Putamen (tissue), 1 donor: ENCODE data around the gene PIEZO1.

ENCODE experiments used
- DNase-seq: peaks from one replicate; pipeline ENCODE4 v3.0.0-alpha.2; 2016; ENCODE audit warnings: low spot score

The PIEZO1 gene

DNA sequence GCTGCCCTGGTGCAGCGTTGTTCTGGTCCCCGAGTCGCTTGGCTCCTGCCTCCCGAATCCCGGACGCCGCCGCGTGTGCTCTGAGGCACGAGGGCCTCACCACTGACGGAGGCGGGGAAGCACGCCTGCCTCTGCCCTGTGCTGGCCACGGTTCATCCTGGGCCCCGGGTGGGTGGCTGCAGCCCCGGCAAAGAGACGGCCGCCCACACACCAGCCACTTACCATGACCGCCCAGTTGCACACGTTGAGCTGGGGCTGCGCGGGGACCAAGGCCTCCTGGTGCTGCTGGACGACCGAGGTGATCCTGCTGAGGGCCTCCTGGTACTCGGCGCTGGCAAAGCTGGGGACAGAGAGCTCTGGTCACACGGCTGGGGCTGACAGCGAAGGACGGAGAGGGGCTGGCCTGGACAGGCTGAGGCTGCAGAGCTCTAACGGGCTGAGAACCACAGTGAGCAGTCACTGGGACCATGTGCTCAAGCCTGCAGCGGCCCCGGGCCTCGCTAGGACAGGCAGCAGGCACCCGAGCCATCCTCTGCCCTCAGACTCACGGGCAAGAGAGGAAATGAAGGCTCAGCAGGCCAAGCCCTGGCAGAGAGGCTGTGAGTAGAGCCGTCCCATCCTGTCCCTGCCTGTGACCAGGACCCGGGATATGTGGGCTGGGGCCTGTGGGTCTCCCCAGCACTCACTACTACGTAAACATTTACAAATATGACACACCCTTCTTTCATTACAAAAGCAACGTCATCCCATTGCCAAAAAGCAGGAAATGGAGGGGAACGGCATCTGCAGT, 33.0 kb upstream of the PIEZO1 start:
- DNase-seq, result no peak

DNA sequence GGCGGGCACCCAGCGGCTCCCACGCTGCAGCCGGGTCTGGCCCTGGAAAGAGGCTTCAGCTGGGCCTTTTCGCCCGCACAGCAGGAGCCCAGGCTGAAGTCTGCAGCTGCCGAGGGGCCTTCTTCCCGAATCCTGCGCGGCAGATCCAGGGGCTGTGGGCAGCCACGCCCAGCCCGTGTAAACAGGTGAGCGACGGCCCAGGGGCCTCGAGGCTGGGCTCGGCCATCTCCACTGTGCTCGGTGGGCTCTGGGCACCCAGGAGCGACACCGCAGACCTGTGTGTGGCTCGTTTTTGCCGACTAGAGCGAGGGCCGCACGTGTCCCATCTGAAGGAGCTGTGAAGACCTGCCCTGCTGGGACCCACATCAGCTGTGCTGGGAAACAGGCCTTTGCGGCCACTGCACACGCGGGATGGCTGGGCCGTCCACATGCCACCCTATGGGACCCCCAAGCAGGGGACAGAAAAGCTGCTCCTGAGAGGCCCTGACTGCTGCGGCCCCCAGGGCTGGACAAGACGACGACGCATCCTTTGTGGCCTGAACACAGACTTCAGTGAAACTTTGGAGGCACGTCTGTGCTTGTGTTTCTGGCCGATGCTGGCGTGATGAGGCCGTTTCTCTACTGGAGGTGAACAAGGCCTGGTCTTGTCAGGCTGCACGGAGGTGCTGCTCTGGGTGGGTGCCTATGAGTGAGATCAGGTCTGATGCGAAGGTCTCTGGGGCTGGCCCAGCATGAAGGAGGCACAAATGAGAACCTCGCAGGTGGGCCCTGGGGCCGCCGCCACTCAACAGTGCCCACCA, 31.9 kb upstream of the PIEZO1 start:
- no peak for DNase-seq

DNA sequence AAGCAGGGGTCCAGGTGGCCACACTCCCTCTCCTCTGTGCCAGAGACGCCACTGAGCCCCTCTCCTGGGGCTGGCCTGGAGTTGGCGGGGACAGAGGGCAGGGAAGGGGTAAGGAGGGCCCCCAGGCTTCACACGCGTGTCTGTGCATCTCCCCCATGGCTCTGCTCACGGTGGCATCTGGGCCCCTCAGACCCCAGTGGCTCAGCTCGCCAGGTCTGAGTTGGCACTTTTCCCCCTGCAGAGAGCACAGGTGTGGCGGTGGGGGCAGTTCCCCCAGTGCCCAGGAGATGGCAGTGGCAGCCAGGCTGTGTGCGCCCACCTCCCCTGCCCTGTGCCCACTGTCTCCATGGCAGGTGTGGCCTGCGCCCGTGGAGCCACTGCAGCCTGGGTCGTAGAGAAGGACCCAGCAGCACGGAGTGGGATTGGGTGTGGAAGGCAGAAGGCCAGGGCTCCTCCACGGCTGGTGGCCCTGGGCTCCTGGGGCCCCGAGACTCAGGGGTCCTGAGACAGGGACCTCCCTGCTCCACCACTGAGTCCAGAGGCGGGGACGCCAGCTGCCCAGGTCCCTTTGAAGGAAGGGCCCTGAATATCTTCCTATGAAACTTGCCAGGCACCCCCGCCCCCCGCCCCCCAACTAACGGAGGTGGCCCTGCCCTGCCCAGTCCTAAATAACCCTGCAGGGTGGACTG, 31.0 kb upstream of the PIEZO1 start:
- no peak for DNase-seq

DNA sequence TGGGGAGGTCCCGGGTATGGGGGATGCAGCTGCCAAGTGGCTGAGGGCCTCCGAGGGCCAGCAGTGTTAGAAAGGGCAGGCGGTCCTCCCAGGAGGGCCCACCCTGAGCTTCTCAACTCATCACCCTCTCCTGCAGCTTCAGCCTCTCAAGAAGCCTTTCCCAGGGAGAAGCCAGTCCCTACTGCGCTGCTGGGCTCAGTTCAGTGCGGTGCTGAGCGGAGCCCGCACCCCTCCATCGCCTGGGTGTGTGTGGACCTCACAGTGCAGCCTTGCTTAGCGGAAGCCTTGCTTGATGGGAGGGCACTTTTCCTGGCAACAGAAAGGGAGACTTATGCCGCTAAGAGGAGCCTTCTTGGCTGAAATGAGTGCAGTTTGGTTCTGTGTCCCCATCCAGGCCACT, 30.2 kb upstream of the PIEZO1 start:
- no peak for DNase-seq

DNA sequence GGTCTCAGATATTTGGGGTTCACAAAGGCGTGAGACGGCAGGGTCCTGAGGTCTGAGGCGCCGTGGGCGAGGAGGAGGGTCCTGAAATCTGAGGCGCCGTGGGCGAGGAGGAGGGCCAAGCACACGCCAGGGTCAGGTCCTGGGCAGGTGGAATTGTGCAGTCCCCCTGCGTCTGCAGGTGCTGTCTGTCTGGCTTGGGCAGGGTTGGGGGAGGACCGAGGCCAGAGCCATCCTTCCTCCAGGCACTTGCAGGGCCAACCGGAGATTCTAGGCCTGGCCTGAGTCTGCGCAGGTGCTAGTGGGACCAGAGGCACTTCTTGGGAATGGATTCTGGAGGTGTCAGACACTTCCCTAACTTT, 29.1 kb upstream of the PIEZO1 start:
- no peak for DNase-seq

DNA sequence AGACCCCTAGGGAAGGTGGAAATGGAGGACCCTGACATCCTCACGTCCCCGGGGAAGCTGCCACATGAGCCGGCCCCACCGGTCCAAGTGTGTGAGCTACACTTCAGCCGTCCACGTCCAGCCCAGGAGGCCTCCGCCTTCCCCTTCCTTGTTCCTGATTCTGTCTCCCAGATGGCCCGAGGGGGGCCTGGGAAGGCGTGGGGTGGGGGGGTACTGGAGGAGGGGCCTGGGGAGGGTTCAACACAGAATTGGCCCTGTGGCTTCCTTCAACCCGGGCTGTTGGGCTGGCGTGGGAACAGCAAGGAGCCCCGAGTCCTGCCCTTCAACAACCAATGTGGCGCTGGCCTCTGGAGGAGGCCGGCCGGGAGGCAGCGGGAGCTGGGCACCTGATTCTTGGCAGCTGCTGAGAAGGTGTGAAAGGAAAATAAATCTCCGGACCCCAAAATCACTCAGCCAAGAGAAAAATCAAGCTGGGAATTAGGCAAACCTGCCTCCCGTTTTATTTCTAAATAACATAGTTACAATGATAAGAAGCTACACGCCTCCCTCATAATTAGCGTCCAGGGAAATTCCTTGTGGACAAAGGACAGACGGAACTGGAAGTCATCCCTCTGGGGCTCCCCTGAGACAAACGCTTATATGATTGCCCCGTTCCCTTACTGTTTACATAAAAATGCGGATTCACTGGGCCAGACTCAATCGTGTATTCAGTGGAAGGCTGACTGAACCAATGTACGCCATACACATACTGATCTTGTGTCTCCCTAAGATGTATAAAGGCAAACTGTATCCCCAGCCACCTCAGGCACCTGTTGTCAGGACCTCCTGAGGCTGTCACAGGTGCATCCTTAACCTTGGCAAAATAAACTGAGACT, 28.5 kb upstream of the PIEZO1 start:
- DNase-seq, result no peak

DNA sequence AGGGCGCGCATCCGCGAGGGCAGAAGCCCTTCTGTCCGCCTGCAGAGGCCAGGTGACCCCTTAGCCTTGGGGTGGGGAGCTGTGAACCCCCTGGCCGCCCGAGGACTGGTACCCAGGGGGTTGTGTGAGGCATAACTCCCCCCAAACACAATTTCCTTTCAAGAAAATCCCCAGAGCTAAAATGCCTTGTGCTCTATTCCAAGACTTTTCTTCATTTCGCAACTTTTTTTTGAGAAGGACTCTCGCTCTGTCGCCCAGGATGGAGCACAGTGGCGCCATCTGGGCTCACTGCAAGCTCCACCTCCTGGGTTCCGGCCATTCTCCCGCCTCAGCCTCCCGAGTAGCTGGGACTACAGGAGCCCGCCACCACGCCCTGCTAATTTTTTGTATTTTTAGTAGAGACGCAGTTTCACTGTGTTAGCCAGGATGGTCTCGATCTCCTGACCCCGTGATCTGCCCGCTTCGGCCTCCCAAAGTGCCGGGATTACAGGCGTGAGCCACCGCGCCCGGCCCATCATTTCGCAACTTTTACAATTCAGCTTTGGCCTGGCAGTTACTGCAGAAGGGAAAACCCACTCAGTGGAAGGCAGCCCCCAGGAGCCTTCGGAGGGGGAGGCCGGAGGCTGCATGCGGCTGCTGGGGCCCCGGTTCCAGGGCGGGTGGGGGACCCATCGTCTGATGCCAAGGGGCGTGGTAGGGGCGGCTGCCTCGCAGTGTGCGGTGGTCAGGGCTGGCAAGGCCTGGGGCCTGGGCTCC, 27.7 kb upstream of the PIEZO1 start:
- DNase-seq, result no peak

DNA sequence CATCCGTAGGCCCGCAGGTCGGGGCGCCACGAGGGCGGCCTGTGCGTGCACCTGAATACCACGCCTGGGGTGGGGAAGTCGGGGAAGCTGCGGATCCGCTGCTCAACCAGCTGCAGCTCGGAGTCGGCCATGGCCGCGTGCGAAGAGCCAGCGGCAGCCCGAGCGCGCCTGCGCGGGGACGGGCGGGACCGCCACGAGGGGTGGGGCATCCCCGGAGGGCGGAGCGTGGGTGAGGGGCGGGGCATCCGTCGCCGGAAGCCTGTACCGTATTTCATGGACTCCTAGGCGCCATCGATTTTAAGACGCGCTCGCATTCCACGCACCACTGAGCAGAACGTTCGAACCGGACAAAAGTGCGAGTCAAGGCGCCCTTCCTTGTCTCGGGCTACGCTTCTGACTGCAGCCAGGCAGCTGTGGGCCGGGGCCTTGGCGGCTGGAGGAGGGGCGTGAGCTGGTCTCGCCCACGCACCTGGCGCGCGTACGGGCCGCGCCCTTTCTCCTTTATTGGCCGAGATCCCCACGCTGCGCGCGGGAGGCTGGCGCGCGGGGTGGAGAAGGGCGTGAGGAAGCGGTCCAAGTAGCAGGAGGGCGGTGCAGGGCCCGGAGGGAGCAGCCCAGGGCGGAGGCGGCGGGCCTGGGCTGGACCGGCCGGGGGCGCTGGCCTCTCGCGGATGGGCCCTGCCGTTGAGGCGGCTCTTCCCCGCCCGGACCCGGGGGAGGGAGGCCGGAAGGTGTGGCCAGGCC, 26.9 kb upstream of the PIEZO1 start, which contains the start of gene APRT:
APRT (minus strand) TSS at position 160 of the 744 bp plus-strand sequence; CDS start at position 131, 29 bp downstream.
- DNase-seq, result peak; percentile 91

DNA sequence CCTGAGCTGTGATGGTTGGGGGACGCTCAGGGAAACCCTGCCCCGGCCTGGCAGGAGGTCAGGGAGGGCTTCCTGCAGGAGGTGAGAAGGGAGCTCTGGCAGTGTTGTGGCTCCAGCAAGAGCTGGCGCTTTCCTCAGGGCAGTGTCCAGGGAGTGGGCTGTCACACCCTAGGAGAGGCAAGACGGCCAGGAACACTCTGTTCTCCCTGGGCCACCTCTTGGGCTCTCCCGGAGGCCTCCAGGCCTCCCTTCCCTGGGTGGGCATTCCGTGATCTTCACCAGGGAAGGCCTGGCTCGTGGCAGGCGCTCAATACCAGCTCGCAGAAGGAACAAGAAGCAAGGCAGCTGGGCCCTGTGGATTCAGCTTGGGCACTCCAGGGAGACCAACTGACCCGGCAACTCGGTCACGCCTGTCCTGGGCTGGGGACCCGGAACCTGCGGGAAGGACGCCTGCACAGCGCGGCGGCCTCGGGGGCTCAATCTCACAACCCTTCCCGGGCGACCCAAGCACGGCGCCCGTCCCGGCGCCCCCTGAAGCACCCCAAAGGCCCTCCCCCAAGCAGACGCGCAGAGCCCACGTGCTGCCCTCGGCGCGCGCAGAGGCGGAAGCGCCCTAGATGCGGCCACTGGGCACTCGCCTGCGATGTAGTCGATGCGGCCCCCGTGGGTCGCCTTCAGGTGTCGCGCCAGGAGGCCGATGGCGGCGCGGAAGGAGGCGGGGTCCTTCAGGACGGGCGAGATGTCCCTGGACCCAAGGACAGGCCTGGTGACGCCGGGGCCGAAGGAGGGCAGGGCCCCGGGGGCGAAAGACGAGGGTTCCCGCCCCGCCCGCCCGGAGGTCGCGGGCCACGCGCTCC, 26.1 kb upstream of the PIEZO1 start:
- DNase-seq, result peak; percentile 86

DNA sequence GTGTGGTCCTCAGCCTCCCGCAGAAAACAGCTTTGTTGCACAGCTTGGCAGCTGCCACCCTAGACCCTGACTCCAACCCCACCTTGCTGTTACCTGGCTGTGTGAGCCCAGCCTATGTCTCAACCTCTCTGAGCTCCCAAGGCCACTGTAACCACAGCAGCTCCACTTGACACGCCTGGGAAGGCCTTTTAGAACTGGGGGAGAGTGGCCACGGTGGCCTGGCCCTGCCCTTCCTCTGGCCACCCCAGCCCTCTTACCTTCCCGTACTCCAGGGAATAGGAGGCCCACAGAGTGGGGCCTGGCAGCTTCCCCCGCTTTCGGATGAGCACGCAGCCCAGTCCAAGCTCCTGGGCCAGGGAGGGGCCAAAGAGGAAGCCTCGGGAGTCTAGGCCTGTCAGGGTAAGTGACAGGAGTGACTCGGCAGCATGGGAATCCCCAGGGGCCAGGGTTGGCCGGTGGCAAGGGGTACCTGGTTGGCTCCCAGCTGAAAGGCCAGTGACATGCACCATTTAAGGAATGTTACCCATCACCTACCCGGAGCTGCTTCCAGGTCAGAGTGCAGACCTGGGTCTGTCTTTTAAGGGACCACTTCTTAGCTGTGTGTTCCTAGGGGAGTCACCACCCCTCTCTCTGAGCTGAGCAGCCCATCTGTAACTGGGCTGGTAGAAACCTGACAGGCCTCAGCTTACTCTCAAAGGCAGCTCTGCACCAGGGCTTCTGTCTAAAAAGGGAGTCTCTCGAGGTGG, 25.3 kb upstream of the PIEZO1 start:
- no peak for DNase-seq

DNA sequence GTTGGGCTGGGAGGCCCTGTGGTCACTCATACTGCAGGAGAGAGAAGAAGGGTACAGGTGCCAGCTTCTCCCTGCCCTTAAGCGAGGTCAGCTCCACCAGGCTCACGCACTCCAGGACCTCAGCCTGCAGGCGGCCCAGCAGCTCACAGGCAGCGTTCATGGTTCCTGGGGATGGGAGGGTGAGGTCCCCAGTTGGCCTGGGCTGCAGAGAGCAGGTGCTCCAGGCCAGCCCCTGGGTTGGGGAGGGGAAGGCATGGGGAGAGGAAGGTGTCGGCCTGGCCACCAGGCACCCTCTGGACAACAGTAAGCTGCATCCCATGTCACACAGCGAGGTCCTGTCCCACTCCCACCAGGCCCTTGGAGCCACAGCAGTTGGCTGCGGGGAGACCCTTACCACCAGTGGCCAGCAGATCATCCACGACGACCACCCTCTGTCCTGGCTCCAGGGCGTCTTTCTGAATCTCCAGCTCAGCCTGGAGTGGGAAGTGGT, 24.7 kb upstream of the PIEZO1 start:
- no peak for DNase-seq

DNA sequence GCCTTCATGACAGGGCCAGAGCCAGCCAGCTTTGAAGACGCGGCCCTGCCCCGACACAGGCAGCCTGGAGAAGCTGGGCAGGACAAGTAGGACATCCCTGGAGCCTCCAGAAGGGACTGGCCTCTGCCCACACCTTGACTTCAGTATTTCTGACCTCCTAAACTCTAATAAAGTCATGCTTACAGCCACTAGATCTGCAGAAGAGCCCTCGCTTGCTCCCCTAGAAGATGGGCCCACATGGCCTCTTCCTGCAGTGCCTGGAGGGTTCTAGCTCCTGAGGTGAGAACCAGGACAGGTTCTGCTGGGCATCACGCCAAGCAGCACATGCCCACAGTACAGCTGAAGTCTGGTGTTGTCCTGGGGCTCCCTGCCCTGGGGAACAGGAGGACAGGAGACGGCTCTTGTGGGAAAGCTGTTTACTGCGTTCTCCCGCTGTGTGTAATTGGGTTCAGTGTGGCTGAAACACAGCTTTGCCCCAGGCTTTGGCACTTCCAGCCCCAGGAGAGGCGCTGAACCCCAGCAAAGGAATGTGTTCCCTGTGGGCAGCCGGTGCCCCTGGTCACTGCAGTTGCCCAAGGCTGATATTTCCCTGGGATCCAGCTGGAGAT, 24.2 kb upstream of the PIEZO1 start:
- no peak for DNase-seq

DNA sequence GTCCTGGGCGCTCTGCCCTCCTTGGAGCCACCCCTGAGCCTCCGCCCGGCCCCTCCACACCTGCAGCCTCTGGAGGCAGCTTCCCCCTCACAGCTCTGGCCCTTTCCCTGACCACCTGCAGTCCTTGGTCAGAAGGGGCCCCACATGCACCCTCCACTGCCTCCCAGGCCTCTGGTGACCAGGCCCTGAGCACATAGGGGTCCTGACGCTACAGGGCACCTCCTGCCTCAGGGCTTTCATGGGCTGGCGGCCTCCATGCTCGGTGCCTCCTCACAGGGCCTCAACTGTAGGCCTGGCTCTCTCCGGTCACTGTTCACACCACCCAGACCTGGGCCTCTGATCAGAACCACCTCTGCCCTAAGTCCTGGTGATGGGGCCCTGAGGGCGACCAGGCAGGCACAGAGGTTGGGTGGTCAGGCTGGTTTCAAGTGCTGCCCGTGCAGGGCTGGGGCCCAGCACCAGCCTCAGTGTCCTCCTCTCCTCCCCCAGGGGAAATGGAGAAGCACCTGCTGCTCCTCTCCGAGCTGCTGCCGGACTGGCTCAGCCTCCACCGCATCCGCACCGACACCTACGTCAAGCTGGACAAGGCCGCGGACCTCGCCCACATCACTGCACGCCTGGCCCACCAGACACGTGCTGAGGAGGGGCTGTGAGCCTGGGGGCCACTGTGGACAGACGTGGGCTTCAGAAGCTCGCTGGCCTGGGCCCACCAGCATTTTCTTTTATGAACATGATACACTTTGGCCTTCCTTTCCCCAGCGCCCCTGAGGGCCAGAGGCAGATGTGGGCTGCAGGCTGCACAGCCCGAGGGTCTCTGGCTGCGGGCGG, 22.8 kb upstream of the PIEZO1 start:
- DNase-seq, result no peak

DNA sequence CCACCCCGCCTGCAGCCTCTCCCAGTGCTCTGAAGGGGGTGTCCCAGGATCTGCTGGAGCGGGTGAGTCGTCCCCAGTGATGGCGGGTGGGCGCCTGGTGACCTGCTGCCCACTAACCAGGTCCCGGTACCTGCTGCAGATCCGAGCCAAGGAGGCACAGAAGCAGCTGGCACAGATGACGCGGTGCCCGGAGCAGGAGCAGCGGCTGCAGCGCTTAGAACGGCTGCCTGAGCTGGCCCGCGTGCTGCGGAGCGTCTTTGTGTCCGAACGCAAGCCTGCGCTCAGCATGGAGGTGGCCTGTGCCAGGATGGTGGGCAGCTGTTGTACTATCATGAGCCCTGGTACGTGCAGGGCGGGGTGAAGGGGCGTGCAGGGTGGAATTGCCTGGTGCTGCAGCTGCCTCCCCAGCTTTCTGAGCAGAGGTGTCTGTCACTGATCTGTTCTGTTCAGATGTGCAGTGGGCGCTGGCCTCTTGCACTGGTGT, 22.2 kb upstream of the PIEZO1 start:
- DNase-seq, result no peak

DNA sequence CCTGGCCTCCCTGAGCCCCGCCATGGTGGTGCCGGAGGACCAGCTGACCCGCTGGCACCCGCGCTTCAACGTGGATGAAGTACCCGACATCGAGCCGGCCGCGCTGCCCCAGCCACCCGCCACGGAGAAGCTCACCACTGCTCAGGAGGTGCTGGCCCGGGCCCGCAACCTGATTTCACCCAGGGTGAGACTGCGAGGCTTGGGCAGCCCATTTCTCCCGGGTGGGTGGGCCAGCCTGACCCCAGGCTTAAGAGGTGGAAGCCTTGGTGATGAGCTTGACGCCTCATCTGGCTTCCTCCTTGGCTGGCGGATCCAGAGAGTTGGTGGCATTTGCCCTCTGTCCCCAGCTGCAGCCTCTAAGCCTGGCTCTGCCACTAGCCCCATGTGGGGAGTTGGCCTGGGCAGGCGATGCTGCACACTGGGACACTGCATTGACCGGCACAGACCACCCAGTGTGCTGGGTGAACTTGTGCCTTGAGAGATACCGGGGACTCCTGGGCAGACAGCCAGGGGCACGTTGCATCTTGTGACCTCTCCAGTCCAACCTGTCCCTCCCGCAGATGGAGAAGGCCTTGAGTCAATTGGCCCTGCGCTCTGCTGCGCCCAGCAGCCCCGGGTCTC, 21.6 kb upstream of the PIEZO1 start:
- DNase-seq, result no peak

DNA sequence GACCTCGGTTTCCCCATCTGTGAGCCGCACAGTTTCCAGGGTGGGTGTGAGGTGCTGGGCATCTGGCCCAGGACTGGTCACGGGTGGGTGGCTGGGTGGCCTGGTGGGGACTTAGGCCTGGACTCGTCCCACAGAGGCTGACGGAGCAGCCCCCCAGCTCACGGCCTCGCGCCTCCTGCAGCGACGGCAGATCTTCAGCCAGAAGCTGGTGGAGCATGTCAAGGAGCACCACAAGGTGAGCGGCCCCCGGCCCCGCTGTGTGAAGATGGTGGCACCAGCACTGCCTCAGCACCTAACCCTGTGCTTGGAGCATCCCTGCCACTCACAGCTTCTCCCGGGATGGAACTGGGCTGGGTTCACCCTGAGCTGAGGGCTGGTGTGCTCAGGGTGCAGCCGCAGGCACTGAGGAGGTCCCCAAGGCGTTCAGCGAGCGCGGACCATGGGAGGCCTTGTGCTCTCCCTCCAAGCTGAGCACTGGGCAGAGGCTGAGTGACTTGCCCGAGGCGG, 20.9 kb upstream of the PIEZO1 start:
- no peak for DNase-seq
